IMR-90 (cell line): ENCODE results near the gene SGMS1. TPM values are rescaled to one million over a fixed set of nuclear protein-coding genes. Genes with fewer than 3 reads are reported as not detected.

Experiments used
- ATAC-seq: fragments of 200-7000 bp; cut with Tn5 transposase; 2 replicates; pipeline ENCODE4 v1.9.1; 2020; ENCODE audit warnings: low read depth, mild to moderate bottlenecking, moderate library complexity
- BruUV-seq: library from RNA; stranded (reverse); fragments of 400-500 nt; replicated peaks from 2 replicates; lab custom pipeline; 2021; lab: Mats Ljungman, UMichigan
- CTCF ChIA-PET: fragments of 300-600 bp; formaldehyde crosslinking; extraction: SDS; loops from one replicate; lab custom pipeline; 2021; ENCODE audit warnings: antibody characterized with exemption; lab: Yijun Ruan, JAX
- POLR2A ChIA-PET: fragments of 300-600 bp; sonication (Branson Sonifier 250); formaldehyde crosslinking; loops from one replicate; lab custom pipeline; 2022; ENCODE audit warnings: antibody characterized with exemption; ENCODE audit not compliant: unreplicated experiment; lab: Charles Lee
- DNase-seq: peaks from one replicate; pipeline ENCODE4 v3.0.0; 2013
- H2AFZ ChIP-seq: replicated peaks from 2 replicates; pipeline ENCODE3; 2013; ENCODE audit warnings: low read length, mild to moderate bottlenecking; ENCODE audit not compliant: poor library complexity
- H2AK5ac ChIP-seq: 2 replicates; pipeline ENCODE4 v1.6.1; 2013; ENCODE audit warnings: low read depth, low read length, inconsistent platforms
- H2AK9ac ChIP-seq: replicated peaks from 2 replicates; pipeline ENCODE3; 2013; ENCODE audit warnings: mild to moderate bottlenecking, low read depth, low read length, moderate library complexity; ENCODE audit not compliant: poor library complexity
- H2BK120ac ChIP-seq: 2 replicates; pipeline ENCODE4 v1.6.1; 2013; ENCODE audit warnings: low read depth, low read length, inconsistent platforms
- H2BK15ac ChIP-seq: 3 replicates; pipeline ENCODE4 v1.6.1; 2013; ENCODE audit warnings: low read depth, low read length, inconsistent platforms
- H2BK20ac ChIP-seq: 2 replicates; pipeline ENCODE4 v1.6.1; 2013; ENCODE audit warnings: low read depth, mild to moderate bottlenecking, inconsistent platforms, low read length, moderate library complexity
- H2BK5ac ChIP-seq: 2 replicates; pipeline ENCODE4 v1.6.1; 2013; ENCODE audit warnings: mild to moderate bottlenecking, low read depth, low read length, inconsistent platforms; ENCODE audit not compliant: poor library complexity, severe bottlenecking
- H3K14ac ChIP-seq: replicated peaks from 2 replicates; pipeline ENCODE4 v1.6.1; 2013; ENCODE audit warnings: low read depth, low read length, inconsistent platforms
- H3K18ac ChIP-seq: 2 replicates; pipeline ENCODE4 v1.6.1; 2013; ENCODE audit warnings: low read depth, low read length, control low read depth
- H3K23ac ChIP-seq: 2 replicates; pipeline ENCODE4 v1.6.1; 2013; ENCODE audit warnings: low read depth, low read length, inconsistent platforms
- H3K27ac ChIP-seq: 2 replicates; pipeline ENCODE4 v1.5.1; 2013; ENCODE audit warnings: mild to moderate bottlenecking, control low read depth, low read length; ENCODE audit not compliant: insufficient read depth
- H3K27me3 ChIP-seq: 2 replicates; pipeline ENCODE4 v1.6.1; 2013; ENCODE audit warnings: low read length; ENCODE audit not compliant: control insufficient read depth, insufficient read depth
- H3K36me3 ChIP-seq: 2 replicates; pipeline ENCODE4 v1.6.1; 2013; ENCODE audit warnings: low read length, mixed read lengths; ENCODE audit not compliant: control insufficient read depth, insufficient read depth
- H3K4ac ChIP-seq: 2 replicates; pipeline ENCODE4 v1.6.1; 2013; ENCODE audit warnings: low read depth, low read length, inconsistent platforms
- H3K4me1 ChIP-seq: 2 replicates; pipeline ENCODE4 v1.6.1; 2013; ENCODE audit warnings: low read length, mixed read lengths; ENCODE audit not compliant: control insufficient read depth, insufficient read depth
- H3K4me2 ChIP-seq: 2 replicates; pipeline ENCODE4 v1.6.1; 2013; ENCODE audit warnings: low read depth, mild to moderate bottlenecking, control low read depth, low read length, moderate library complexity
- H3K4me3 ChIP-seq: 2 replicates; pipeline ENCODE4 v1.5.1; 2013; ENCODE audit warnings: low read depth, mild to moderate bottlenecking, control low read depth, low read length, moderate library complexity; ENCODE audit not compliant: insufficient read depth
- H3K56ac ChIP-seq: 2 replicates; pipeline ENCODE4 v1.6.1; 2013; ENCODE audit warnings: low read length, inconsistent platforms; ENCODE audit not compliant: insufficient read depth; ENCODE audit errors: extremely low read depth
- H3K79me1 ChIP-seq, 2 experiments: 2 replicates each; pipeline ENCODE4 v1.6.1; 2013; ENCODE audit warnings: low read length in 2 of 2, inconsistent platforms in 1 of 2, low read depth in 1 of 2
- H3K9ac ChIP-seq: 2 replicates; pipeline ENCODE4 v1.6.1; 2013; ENCODE audit warnings: low read depth, low read length, control low read depth
- H3K9me1 ChIP-seq: 2 replicates; pipeline ENCODE4 v1.6.1; 2013; ENCODE audit warnings: low read length, inconsistent platforms; ENCODE audit not compliant: insufficient read depth
- H3K9me3 ChIP-seq: 2 replicates; pipeline ENCODE4 v1.6.1; 2013; ENCODE audit warnings: low read length; ENCODE audit not compliant: control insufficient read depth, insufficient read depth
- H4K20me1 ChIP-seq: 2 replicates; pipeline ENCODE4 v1.6.1; 2013; ENCODE audit warnings: low read length, inconsistent platforms; ENCODE audit not compliant: insufficient read depth
- H4K5ac ChIP-seq: 2 replicates; pipeline ENCODE4 v1.6.1; 2013; ENCODE audit warnings: mild to moderate bottlenecking, low read depth, low read length, control low read depth
- H4K8ac ChIP-seq, 2 experiments: 2 replicates each; pipeline ENCODE4 v1.6.1; 2013; ENCODE audit warnings: low read depth in 2 of 2, low read length in 2 of 2, control low read depth in 1 of 2, inconsistent platforms in 1 of 2
- H4K91ac ChIP-seq: 2 replicates; pipeline ENCODE4 v1.6.1; 2013; ENCODE audit warnings: low read depth, low read length, inconsistent platforms; ENCODE audit not compliant: insufficient read depth
- BHLHE40 ChIP-seq: fragments of 150-350 bp; IDR thresholded peaks from 2 replicates; pipeline ENCODE4 v1.6.1; 2016; ENCODE audit warnings: mild to moderate bottlenecking, low read depth, low read length
- CTCF ChIP-seq: conservative IDR thresholded peaks from 2 replicates; pipeline ENCODE4 v1.5.1; 2012; ENCODE audit warnings: mild to moderate bottlenecking, low read depth, low read length, improper control_type of control experiment
- SMC3 ChIP-seq: fragments of 150-350 bp; IDR thresholded peaks from 2 replicates; pipeline ENCODE4 v1.6.1; 2016; ENCODE audit warnings: low read depth, mild to moderate bottlenecking, antibody characterized with exemption, low read length, moderate library complexity
- WGBS, 2 experiments: methylation state at CpG; one replicate each; pipeline versions ENCODE4 v1.1.5 to v1.1.7; 2013; ENCODE audit warnings: missing lambda C conversion rate in 2 of 2; ENCODE audit not compliant: insufficient read length in 1 of 2; ENCODE audit errors: extremely low coverage in 2 of 2; 5-methylcytosine and 5-hydroxymethylcytosine counted together
- dilution Hi-C: fragments of 300-500 bp; cut with HindIII; formaldehyde crosslinking; loops from one replicate; pipeline ENCODE4 v1.14.3; 2018; ENCODE audit warnings: low sequenced_read_pairs; ENCODE audit not compliant: unreplicated experiment
- in situ Hi-C: fragments of 300-500 bp; cut with MboI; formaldehyde crosslinking; loops from 3 replicates; pipeline ENCODE4 v1.14.3; 2019; ENCODE audit warnings: low sequenced_read_pairs, inconsistent platforms, mixed read lengths
- intact Hi-C: fragments of 100-400 bp; cut with micrococcal nuclease; formaldehyde crosslinking; loops from 2 replicates; pipeline ENCODE4 v1.10.0; 2022
- polyA plus RNA-seq, 3 experiments: library from polyadenylated mRNA; depleted of rRNA; stranded (reverse); fragments of >200 nt; gene quantifications; 2 replicates each; pipeline ENCODE4 v1.2.3, GENCODE V29; 2012; ENCODE audit warnings: low replicate concordance in 1 of 3
- total RNA-seq: library from RNA; depleted of rRNA; stranded (reverse); fragments of >200 nt; gene quantifications from 2 replicates; pipeline ENCODE4 v1.2.3, GENCODE V29; 2012

Gene SGMS1
- total and polyA plus RNA-seq, 2 of the 4 experiments (the other 2 are of a cell fraction), result 9.8 to 30.8 TPM

- H3K18ac ChIP-seq, result peak overlapping the region; percentile 66
- no peaks in the 10 kb centered on the region for H3K27me3 ChIP-seq
- peak overlapping the region; percentile 47; the same call in 1 of the 2 replicates for H4K5ac ChIP-seq
- ChIA-PET CTCF (interaction anchor here (0.8 to 1.2 kb wide), 2 partner anchors 17 to 19 kb away, joined by 3 read pairs; partner anchors contain the start of gene SGMS1), POLR2A (interaction anchor here (0.5 to 0.7 kb wide), 2 partner anchors 9 to 20 kb away, joined by 4 to 8 read pairs; no protein-coding TSS in a partner anchor)
- no peaks in the 10 kb centered on the region for H3K36me3 ChIP-seq
- peak overlapping the region; percentile 85 for H2BK5ac ChIP-seq
- H2BK20ac ChIP-seq, result no peak overlapping the region
- no peak overlapping the region for H2AFZ ChIP-seq
- H3K23ac ChIP-seq, result no peak overlapping the region
- peak overlapping the region; percentile 63; the same call in 1 of the 2 replicates for H4K91ac ChIP-seq
- in situ Hi-C loops, result no loop called here
- no peak overlapping the region for H3K14ac ChIP-seq
- 0 out of 2 replicates have a peak overlapping the region, but pooled peaks have one; percentile 16 for H2BK120ac ChIP-seq
- no TSS peak for BruUV-seq
- WGBS, 2 experiments, result no CpG with 5 or more reads among the region's 3 CpGs
- H4K8ac ChIP-seq, result peak overlapping the region in 1 of 2 experiments; percentile 65; a peak in 2 of 4 replicates
- H3K79me1 ChIP-seq, result peaks cover 20 to 60% of the 10 kb centered on the region in 2 experiments
- TF ChIP-seq CTCF, result no peak
- TF ChIP-seq SMC3, result no peak
- peak; percentile 44; the same call in 1 of the 2 replicates for TF ChIP-seq BHLHE40
- ATAC-seq, result no peak; the same call in 1 of the 2 replicates
- intact Hi-C loops, result loop anchor here (5.0 kb wide), 1 partner anchor 53 kb away; no protein-coding TSS in a partner anchor
- H2AK5ac ChIP-seq, result no peak overlapping the region
- no peak overlapping the region for H2AK9ac ChIP-seq
- no peak overlapping the region for H2BK15ac ChIP-seq
- H3K4me1 ChIP-seq, result peaks cover 17% of the 10 kb centered on the region
- H4K20me1 ChIP-seq, result peaks cover 20% of the 10 kb centered on the region; the same call in 1 of the 2 replicates
- DNase-seq, result no peak
- H3K4ac ChIP-seq, result peak overlapping the region; percentile 42; the same call in 1 of the 2 replicates
- peak overlapping the region; percentile 79 for H3K4me2 ChIP-seq
- no peak overlapping the region for H3K9ac ChIP-seq
- no peak overlapping the region for H3K4me3 ChIP-seq
- H3K27ac ChIP-seq, result peak overlapping the region; percentile 76; the same call in 1 of the 2 replicates
- peaks cover 11% of the 10 kb centered on the region for H3K9me1 ChIP-seq
- no peak overlapping the region for H3K56ac ChIP-seq
- dilution Hi-C loops, result no loop called here
- no peaks in the 10 kb centered on the region for H3K9me3 ChIP-seq
Measured at GRCh38 chr10:50604809-50605208, 18.9 kb downstream of the SGMS1 start.
